ENCODE data around the gene BIRC3.
"Not testable (repeated sequence)": the region's sequence is repeated elsewhere in the genome, so short reads cannot be mapped to it uniquely, and the experiment has no call there.

Gene BIRC3

GRCh38 chr11:102338479-102339010 lies 21.3 kb downstream of the BIRC3 start:
- no peaks in the 10 kb centered on the region for H3K27me3 ChIP-seq (ENCODE audit: low read depth, low read length)
- H3K4me1 ChIP-seq (ENCODE audit: low read length) = no peaks in the 10 kb centered on the region
- TF ChIP-seq, protein P1, sequence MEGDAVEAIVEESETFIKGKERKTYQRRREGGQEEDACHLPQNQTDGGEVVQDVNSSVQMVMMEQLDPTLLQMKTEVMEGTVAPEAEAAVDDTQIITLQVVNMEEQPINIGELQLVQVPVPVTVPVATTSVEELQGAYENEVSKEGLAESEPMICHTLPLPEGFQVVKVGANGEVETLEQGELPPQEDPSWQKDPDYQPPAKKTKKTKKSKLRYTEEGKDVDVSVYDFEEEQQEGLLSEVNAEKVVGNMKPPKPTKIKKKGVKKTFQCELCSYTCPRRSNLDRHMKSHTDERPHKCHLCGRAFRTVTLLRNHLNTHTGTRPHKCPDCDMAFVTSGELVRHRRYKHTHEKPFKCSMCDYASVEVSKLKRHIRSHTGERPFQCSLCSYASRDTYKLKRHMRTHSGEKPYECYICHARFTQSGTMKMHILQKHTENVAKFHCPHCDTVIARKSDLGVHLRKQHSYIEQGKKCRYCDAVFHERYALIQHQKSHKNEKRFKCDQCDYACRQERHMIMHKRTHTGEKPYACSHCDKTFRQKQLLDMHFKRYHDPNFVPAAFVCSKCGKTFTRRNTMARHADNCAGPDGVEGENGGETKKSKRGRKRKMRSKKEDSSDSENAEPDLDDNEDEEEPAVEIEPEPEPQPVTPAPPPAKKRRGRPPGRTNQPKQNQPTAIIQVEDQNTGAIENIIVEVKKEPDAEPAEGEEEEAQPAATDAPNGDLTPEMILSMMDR (IDR thresholded peaks at IDR 0.05; ENCODE audit: low read depth, low read length) = no peak
- no peak for TF ChIP-seq EZH2phosphoT487 (IDR thresholded peaks at IDR 0.05; ENCODE audit: low read depth)
- peaks cover 24% of the 10 kb centered on the region for H3K36me3 ChIP-seq (replicated peaks; ENCODE audit: low read depth, low read length)
- H4K20me1 ChIP-seq (ENCODE audit: insufficient read depth, low read length) = no peaks in the 10 kb centered on the region
- no peak overlapping the region for H3K9ac ChIP-seq (ENCODE audit: low read length)
- no peak overlapping the region for H3K4me3 ChIP-seq (ENCODE audit: low read length)
- H3K9me3 ChIP-seq (ENCODE audit: insufficient read depth, low read length) = no peaks in the 10 kb centered on the region
- H3K27ac ChIP-seq (ENCODE audit: low read length) = no peak overlapping the region
- no peak overlapping the region for H2AFZ ChIP-seq (ENCODE audit: low read depth, low read length)
- H3K4me2 ChIP-seq (ENCODE audit: low read length) = no peak overlapping the region
- H3K79me2 ChIP-seq (ENCODE audit: low read length) = no peaks in the 10 kb centered on the region

DNA sequence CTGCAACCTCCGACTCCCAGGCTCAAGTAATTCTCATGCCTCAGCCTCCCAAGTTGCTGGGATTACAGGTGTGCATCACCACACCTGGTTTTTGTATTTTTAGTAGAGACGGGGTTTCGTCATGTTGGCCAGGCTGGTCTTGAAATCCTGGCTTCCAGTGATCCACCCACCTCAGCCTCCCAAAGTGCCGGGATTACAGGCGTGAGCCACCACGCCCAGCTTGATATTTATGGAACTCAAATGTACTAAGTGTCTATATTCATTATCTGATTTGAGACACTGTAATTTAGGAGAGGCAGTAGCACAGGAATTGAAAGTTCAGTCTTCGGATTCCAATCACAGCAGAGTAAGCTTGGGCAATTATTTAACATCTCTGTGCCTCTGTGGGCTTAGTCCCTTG lies 24.0 kb downstream of the BIRC3 start:
- H3K27ac ChIP-seq (ENCODE audit: low read length); H3K79me2 ChIP-seq (ENCODE audit: low read length); H3K4me2 ChIP-seq (ENCODE audit: low read length); H3K27me3 ChIP-seq (ENCODE audit: low read depth, low read length); H4K20me1 ChIP-seq (ENCODE audit: insufficient read depth, low read length); H3K9ac ChIP-seq (ENCODE audit: low read length); H3K4me3 ChIP-seq (ENCODE audit: low read length); H3K9me3 ChIP-seq (ENCODE audit: insufficient read depth, low read length); H2AFZ ChIP-seq (ENCODE audit: low read depth, low read length): not testable (repeated sequence)
- Histone ChIP-seq H3K36me3 (replicated peaks; ENCODE audit: low read depth, low read length) (peaks cover 13% of the 10 kb centered on the region), H3K4me1 (ENCODE audit: low read length) (peaks cover 13% of the 10 kb centered on the region)

GRCh38 chr11:102341844-102342318 lies 24.6 kb downstream of the BIRC3 start:
- H4K20me1 ChIP-seq (ENCODE audit: insufficient read depth, low read length) = no peaks in the 10 kb centered on the region
- no peak overlapping the region for H3K27ac ChIP-seq (ENCODE audit: low read length)
- H3K9ac ChIP-seq (ENCODE audit: low read length) = no peak overlapping the region
- no peak overlapping the region for H3K4me3 ChIP-seq (ENCODE audit: low read length)
- H3K9me3 ChIP-seq (ENCODE audit: insufficient read depth, low read length) = no peaks in the 10 kb centered on the region
- peaks cover 14% of the 10 kb centered on the region for H3K4me1 ChIP-seq (ENCODE audit: low read length)
- H3K27me3 ChIP-seq (ENCODE audit: low read depth, low read length) = no peaks in the 10 kb centered on the region
- no peak overlapping the region for H2AFZ ChIP-seq (ENCODE audit: low read depth, low read length)
- no peak overlapping the region for H3K4me2 ChIP-seq (ENCODE audit: low read length)
- no peaks in the 10 kb centered on the region for H3K79me2 ChIP-seq (ENCODE audit: low read length)
- peaks cover 10% of the 10 kb centered on the region for H3K36me3 ChIP-seq (replicated peaks; ENCODE audit: low read depth, low read length)
- TF ChIP-seq, protein P1 (IDR thresholded peaks at IDR 0.05; ENCODE audit: low read depth, low read length) = peak; percentile 72
- no peak for TF ChIP-seq EZH2phosphoT487 (IDR thresholded peaks at IDR 0.05; ENCODE audit: low read depth)

GRCh38 chr11:102343809-102344208 lies 26.5 kb downstream of the BIRC3 start:
- Histone ChIP-seq H3K36me3 (replicated peaks; ENCODE audit: low read depth, low read length) (no peaks in the 10 kb centered on the region), H3K4me3 (ENCODE audit: low read length) (no peak overlapping the region), H4K20me1 (ENCODE audit: insufficient read depth, low read length) (no peaks in the 10 kb centered on the region), H3K79me2 (ENCODE audit: low read length) (peaks cover 17% of the 10 kb centered on the region), H3K4me1 (ENCODE audit: low read length) (peaks cover 19% of the 10 kb centered on the region), H3K9me3 (ENCODE audit: insufficient read depth, low read length) (no peaks in the 10 kb centered on the region), H3K9ac (ENCODE audit: low read length) (no peak overlapping the region), H3K27ac (ENCODE audit: low read length) (no peak overlapping the region), H2AFZ (ENCODE audit: low read depth, low read length) (no peak overlapping the region), H3K4me2 (ENCODE audit: low read length) (no peak overlapping the region), H3K27me3 (ENCODE audit: low read depth, low read length) (no peaks in the 10 kb centered on the region)
- no peak for TF ChIP-seq EZH2phosphoT487 (IDR thresholded peaks at IDR 0.05; ENCODE audit: low read depth)
- TF ChIP-seq, protein P1 (IDR thresholded peaks at IDR 0.05; ENCODE audit: low read depth, low read length) = no peak
